PC-9 (cell line): ENCODE measurements around the gene CDH16. TPM values are rescaled to one million over a fixed set of nuclear protein-coding genes. Genes with fewer than 3 reads are reported as not detected.
A peak's percentile ranks its signal among the peaks of the same experiment; 100 is the strongest.
"Not testable (repeated sequence)": the region's sequence is repeated elsewhere in the genome, so short reads cannot be mapped to it uniquely, and the experiment has no call there.

Source experiments
- BruUV-seq: library from RNA; stranded (reverse); fragments of 400-500 nt; replicated peaks from 2 replicates; lab custom pipeline; 2021; lab: Mats Ljungman, UMichigan
- CTCF ChIA-PET: fragments of 300-600 bp; sonication (Branson Sonifier 250); formaldehyde crosslinking; loops from one replicate; lab custom pipeline; 2022; ENCODE audit warnings: antibody characterized with exemption; lab: Charles Lee
- POLR2A ChIA-PET: fragments of 300-600 bp; sonication (Branson Sonifier 250); formaldehyde crosslinking; loops from one replicate; lab custom pipeline; 2022; ENCODE audit warnings: antibody characterized with exemption; ENCODE audit not compliant: unreplicated experiment; lab: Charles Lee
- DNase-seq, 2 experiments: peaks; one replicate each; pipeline versions ENCODE4 v3.0.0 to v3.0.0-alpha.2; 2015 to 2022; ENCODE audit warnings: mixed read lengths in 1 of 2
- H2AFZ ChIP-seq: fragments of 200-600 bp; sonication (generic); 2 replicates; pipeline ENCODE4 v1.8.1; 2017; ENCODE audit warnings: antibody characterized with exemption
- H3F3A ChIP-seq: fragments of 200-600 bp; sonication (generic); 2 replicates; pipeline ENCODE4 v1.8.1; 2017; ENCODE audit warnings: antibody characterized with exemption, mild to moderate bottlenecking, low read depth; ENCODE audit not compliant: insufficient read depth
- H3K27ac ChIP-seq: fragments of 200-600 bp; sonication (generic); 2 replicates; pipeline ENCODE4 v1.6.1; 2016; ENCODE audit warnings: mixed run types
- H3K27me3 ChIP-seq: fragments of 200-600 bp; sonication (generic); 2 replicates; pipeline ENCODE4 v1.6.1; 2016; ENCODE audit warnings: low read depth, mixed run types; ENCODE audit not compliant: insufficient read depth
- H3K36me3 ChIP-seq: fragments of 200-600 bp; sonication (generic); 2 replicates; pipeline ENCODE4 v1.6.1; 2016; ENCODE audit warnings: low read depth, mixed run types
- H3K4me1 ChIP-seq: fragments of 200-600 bp; sonication (generic); replicated peaks from 2 replicates; pipeline ENCODE4 v1.6.1; 2016; ENCODE audit warnings: mixed run types; ENCODE audit not compliant: insufficient read depth
- H3K4me2 ChIP-seq: fragments of 200-600 bp; sonication (generic); 2 replicates; pipeline ENCODE4 v1.6.1; 2017; ENCODE audit warnings: mixed run types
- H3K4me3 ChIP-seq: fragments of 200-600 bp; sonication (generic); 2 replicates; pipeline ENCODE4 v1.6.1; 2016; ENCODE audit warnings: mixed run types
- H3K79me2 ChIP-seq: fragments of 200-600 bp; sonication (generic); 2 replicates; pipeline ENCODE4 v1.6.1; 2017; ENCODE audit warnings: low read depth, mixed run types
- H3K9me2 ChIP-seq: fragments of 200-600 bp; sonication (generic); 2 replicates; pipeline ENCODE4 v1.8.1; 2017; ENCODE audit warnings: mild to moderate bottlenecking; ENCODE audit not compliant: insufficient read depth
- H3K9me3 ChIP-seq: fragments of 200-600 bp; sonication (generic); 2 replicates; pipeline ENCODE4 v1.8.1; 2016; ENCODE audit warnings: low read depth; ENCODE audit not compliant: insufficient read depth
- H4K20me1 ChIP-seq: fragments of 200-600 bp; sonication (generic); 2 replicates; pipeline ENCODE4 v1.8.1; 2017; ENCODE audit not compliant: insufficient read depth
- CTCF ChIP-seq: fragments of 200-600 bp; sonication (generic); conservative IDR thresholded peaks from 2 replicates; pipeline ENCODE4 v1.6.1; 2017; ENCODE audit warnings: mixed run types, antibody characterized with exemption, mild to moderate bottlenecking, moderate library complexity
- EZH2 ChIP-seq: fragments of 200-600 bp; sonication (generic); IDR thresholded peaks from 2 replicates; pipeline ENCODE4 v1.8.0; 2017; ENCODE audit warnings: antibody characterized with exemption, low read depth
- intact Hi-C: fragments of 100-400 bp; cut with micrococcal nuclease; formaldehyde crosslinking; loops from one replicate; pipeline ENCODE4 v1.10.0; 2022; ENCODE audit not compliant: unreplicated experiment
- total RNA-seq: library from RNA; stranded (reverse); gene quantifications from 2 replicates; pipeline ENCODE4 v1.2.3, GENCODE V29; 2021

Gene CDH16
- total RNA-seq, 1 experiment from 2014 or later: not detected

- no peaks in the 10 kb centered on the region for H3K36me3 ChIP-seq
- intact Hi-C loops: loop anchor here (10.0 kb wide), 1 partner anchor 422 kb away; no protein-coding TSS in a partner anchor
- ChIA-PET CTCF (no interaction called here), POLR2A (no interaction called here)
- H3K27ac ChIP-seq: no peak overlapping the region
- no peak for TF ChIP-seq CTCF
- no peak for DNase-seq
- no peak overlapping the region for H2AFZ ChIP-seq
- H3F3A ChIP-seq: peaks cover 7% of the 10 kb centered on the region
- H4K20me1 ChIP-seq: peaks cover 9% of the 10 kb centered on the region; the same call in 1 of the 2 replicates
- no peaks in the 10 kb centered on the region for H3K27me3 ChIP-seq
- peaks cover 21% of the 10 kb centered on the region for H3K4me1 ChIP-seq
- peak overlapping the region; percentile 98; the same call in 1 of the 2 replicates for H3K4me2 ChIP-seq
- H3K79me2 ChIP-seq: peaks cover 39% of the 10 kb centered on the region
- no TSS peak for BruUV-seq
- H3K9me3 ChIP-seq: no peaks in the 10 kb centered on the region
- H3K9me2 ChIP-seq: no peaks in the 10 kb centered on the region
- no peak overlapping the region for H3K4me3 ChIP-seq
Observed at GRCh38 chr16:66936462-66936861, 17.8 kb upstream of the CDH16 start.

GRCh38 chr16:66935314-66936011 lies 16.8 kb upstream of the CDH16 start, which contains the start of gene CES2:
Gene CES2, plus strand, starts transcription at chr16:66935516. Its CDS starts 120 bp downstream, at chr16:66935636.
- TF ChIP-seq EZH2 (no peak), CTCF (no peak)
- Histone ChIP-seq H3K4me1 (peaks cover 31% of the 10 kb centered on the region), H3K79me2 (peaks cover 39% of the 10 kb centered on the region), H3K9me3 (no peaks in the 10 kb centered on the region), H2AFZ (peak within 1 kb of the TSS; percentile 99), H3K27ac (peak within 1 kb of the TSS; percentile 48), H3K27me3 (no peaks in the 10 kb centered on the region), H3K4me3 (peak within 1 kb of the TSS; percentile 91), H3K36me3 (no peaks in the 10 kb centered on the region), H4K20me1 (peaks cover 11% of the 10 kb centered on the region; the same call in 1 of the 2 replicates), H3K4me2 (peak within 1 kb of the TSS; percentile 98), H3F3A (peaks cover 17% of the 10 kb centered on the region), H3K9me2 (no peaks in the 10 kb centered on the region)
- intact Hi-C loops: loop anchor here (10.0 kb wide), 1 partner anchor 421 kb away; no protein-coding TSS in a partner anchor
- DNase-seq: peak; percentile 43 to 61
- ChIA-PET POLR2A (no interaction called here), CTCF (no interaction called here)
- BruUV-seq: no TSS peak

GRCh38 chr16:66934839-66935313 lies 16.2 kb upstream of the CDH16 start:
- intact Hi-C loops: loop anchor here (10.0 kb wide), 1 partner anchor 420 kb away; no protein-coding TSS in a partner anchor
- H2AFZ ChIP-seq: peak overlapping the region; percentile 99
- BruUV-seq: TSS peak; percentile 34

More at GRCh38 chr16:66934839-66935313, 16.2 kb upstream of the CDH16 start:
- peak overlapping the region; percentile 91 for H3K4me3 ChIP-seq
- H4K20me1 ChIP-seq: peaks cover 12% of the 10 kb centered on the region; the same call in 1 of the 2 replicates
- H3K9me2 ChIP-seq, H3K36me3 ChIP-seq, H3K9me3 ChIP-seq, H3K27me3 ChIP-seq, DNase-seq, CTCF ChIA-PET: not testable (repeated sequence)
- H3K4me2 ChIP-seq: peak overlapping the region; percentile 98
- POLR2A ChIA-PET: interaction anchor here (0.7 kb wide), 1 partner anchor 72 kb away, joined by 4 read pairs; no protein-coding TSS in a partner anchor
- H3K79me2 ChIP-seq: peaks cover 39% of the 10 kb centered on the region
- peaks cover 36% of the 10 kb centered on the region for H3K4me1 ChIP-seq
- H3K27ac ChIP-seq: peak overlapping the region; percentile 48; the same call in 1 of the 2 replicates
- peaks cover 20% of the 10 kb centered on the region for H3F3A ChIP-seq
